Activated naive CD4-positive, alpha-beta T cell treated with anti-CD3 and anti-CD28 coated beads, Interleukin-2, amount 50 U/mL, for 72 hours (primary cell): ENCODE measurements around the gene ELMOD3. TPM values are rescaled to one million over a fixed set of nuclear protein-coding genes. Genes with fewer than 3 reads are reported as not detected.
"Not testable (repeated sequence)": the region's sequence is repeated elsewhere in the genome, so short reads cannot be mapped to it uniquely, and the experiment has no call there.

Experiments used
- ATAC-seq, 2 donors: fragments of 150-1000 bp; cut with Tn5 transposase; 2 replicates each; pipeline ENCODE4 v1.10.0; 2021; ENCODE audit warnings: mild to moderate bottlenecking in 2 of 2, moderate library complexity in 2 of 2
- DNase-seq, 2 donors: peaks; one replicate each; pipeline ENCODE4 v3.0.0; 2021 to 2022; ENCODE audit warnings: low spot score in 2 of 2
- H3K27ac Mint-ChIP-seq, 2 donors: one replicate each; pipeline ENCODE4 v1.8.0; 2022; ENCODE audit warnings: mild to moderate bottlenecking in 2 of 2, mixed read lengths in 2 of 2
- H3K36me3 Mint-ChIP-seq, 2 donors: one replicate each; pipeline ENCODE4 v1.8.0; 2022; ENCODE audit warnings: mixed read lengths in 2 of 2
- H3K9me3 Mint-ChIP-seq, 2 donors: one replicate each; pipeline ENCODE4 v1.8.0; 2022; ENCODE audit warnings: mixed read lengths in 2 of 2
- total RNA-seq, 2 donors: library from RNA; stranded (reverse); gene quantifications; one replicate each; pipeline ENCODE4 v1.2.3, GENCODE V29; 2022

The ELMOD3 gene
- total RNA-seq, 2 donors from 2014 or later: 11.9 to 30.1 TPM

DNA sequence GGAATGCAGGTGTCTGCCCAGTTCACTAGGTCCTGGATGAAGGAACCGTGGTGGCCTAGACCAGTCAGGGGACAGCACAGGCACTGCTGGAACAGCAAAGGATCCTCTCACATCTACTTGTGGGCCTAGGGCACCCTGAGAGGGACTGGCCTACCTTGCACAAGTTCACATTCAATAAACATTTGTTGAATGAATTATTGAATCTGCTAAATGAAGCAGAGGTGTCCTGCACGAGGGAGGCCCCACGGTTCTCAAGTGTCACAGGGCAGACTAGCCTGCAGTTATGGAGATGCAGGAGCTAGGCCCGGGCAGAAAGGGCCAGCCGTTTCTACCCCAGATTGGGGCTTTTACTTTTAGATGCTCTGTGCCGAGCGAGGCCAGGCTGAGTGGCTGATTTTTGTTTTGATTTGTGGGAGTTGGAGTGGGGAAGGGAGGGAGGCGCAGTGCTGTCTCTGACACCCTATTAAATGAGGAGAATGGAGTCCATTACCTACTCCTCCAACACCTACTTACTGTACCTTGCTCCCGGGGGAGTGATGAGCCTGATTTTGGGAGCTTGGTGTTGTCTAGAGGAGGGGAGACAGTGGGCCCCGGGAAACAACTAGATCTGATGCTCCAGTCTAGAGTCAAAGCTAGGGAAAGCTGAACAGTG is 82.4 kb downstream of the ELMOD3 start:
- Mint-ChIP-seq H3K36me3 (no peaks in the 10 kb centered on the region), H3K27ac (peak overlapping the region; percentile 93 to 98), H3K9me3 (no peaks in the 10 kb centered on the region)
- no peak for ATAC-seq
- no peak for DNase-seq

DNA sequence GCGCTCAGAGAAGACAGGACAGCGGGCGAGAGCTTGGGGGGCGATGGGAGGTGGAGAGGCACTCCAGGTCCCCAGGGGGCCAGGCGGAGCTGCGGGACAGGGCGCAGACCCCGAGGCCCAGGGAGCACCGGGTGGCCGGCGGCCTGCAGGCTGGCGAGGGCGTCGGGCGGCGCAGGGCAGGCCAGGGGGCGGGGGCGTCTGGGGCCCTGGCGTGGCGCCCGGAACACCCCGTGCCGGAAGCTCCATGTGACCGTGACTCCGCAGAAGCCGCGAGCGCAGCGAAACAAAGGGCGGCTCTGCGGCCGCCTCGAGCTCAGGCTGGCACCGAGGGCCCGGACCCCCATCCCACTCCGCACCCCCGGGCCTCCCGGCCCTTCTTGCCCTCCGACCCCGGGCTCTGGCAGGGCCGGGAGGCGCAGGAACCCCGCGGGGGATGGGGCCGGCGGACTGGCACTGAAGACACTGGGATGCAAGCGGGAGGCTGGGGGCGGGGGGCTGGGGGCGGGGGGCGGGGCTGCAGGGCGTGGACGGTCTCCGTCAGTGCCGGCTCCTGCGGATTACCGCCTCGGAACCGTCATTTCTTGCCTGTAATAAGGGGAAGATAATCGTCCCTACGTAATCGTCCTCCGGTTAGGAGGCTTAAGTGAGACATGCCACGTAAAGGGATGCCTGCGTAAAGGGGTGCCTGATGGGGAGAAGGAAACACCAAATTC is 83.1 kb downstream of the ELMOD3 start:
- H3K36me3 Mint-ChIP-seq: no peaks in the 10 kb centered on the region
- peak; percentile 82 to 89 for ATAC-seq
- peak overlapping the region; percentile 93 to 98 for H3K27ac Mint-ChIP-seq
- DNase-seq: peak; percentile 73 to 88
- no peaks in the 10 kb centered on the region for H3K9me3 Mint-ChIP-seq

DNA sequence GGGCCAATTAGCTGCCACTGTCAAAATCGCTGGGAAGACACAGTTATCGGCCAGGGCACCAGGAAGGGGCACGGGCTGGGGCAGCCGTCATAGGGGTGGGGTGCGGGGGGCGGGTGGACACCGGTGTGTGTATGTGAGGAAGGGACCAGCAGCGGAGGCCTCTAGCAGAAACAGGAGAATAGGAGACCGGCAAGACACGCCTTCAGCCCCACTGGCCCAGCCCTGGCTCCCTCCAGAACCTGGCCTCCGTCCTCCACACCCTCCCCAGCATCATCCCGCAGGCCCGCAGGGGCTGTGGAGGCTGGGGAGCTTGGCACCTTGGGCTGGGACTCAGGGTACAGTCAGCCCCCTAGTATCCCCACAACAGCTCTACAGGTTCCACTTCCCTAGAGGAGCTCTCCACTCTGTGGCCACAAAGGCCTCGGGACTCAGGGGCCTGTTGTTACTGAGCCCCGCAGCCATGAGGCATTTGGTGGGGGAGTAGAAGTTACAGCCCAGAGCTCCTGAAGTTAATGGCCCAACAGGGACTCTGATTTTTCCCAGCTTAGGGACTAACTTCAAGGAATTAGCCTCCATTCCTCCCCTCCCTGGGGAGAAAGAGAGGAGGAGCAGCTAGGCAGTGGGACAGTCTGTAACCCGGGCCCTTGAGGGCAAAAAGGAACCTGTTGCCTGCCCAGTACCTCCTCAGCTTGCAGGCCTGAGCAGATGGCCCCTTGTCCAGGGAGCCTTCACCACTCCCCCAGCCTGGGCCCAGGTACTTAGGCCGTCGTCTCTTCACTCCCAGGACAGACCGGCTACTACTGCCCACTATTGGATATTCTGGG is 83.8 kb downstream of the ELMOD3 start:
- H3K9me3 Mint-ChIP-seq: no peaks in the 10 kb centered on the region
- peak in 1 of 2 donors; percentile 15 for DNase-seq
- H3K36me3 Mint-ChIP-seq: no peaks in the 10 kb centered on the region
- H3K27ac Mint-ChIP-seq: peak overlapping the region; percentile 93 to 96
- ATAC-seq: peak in 1 of 2 donors; percentile 6

DNA sequence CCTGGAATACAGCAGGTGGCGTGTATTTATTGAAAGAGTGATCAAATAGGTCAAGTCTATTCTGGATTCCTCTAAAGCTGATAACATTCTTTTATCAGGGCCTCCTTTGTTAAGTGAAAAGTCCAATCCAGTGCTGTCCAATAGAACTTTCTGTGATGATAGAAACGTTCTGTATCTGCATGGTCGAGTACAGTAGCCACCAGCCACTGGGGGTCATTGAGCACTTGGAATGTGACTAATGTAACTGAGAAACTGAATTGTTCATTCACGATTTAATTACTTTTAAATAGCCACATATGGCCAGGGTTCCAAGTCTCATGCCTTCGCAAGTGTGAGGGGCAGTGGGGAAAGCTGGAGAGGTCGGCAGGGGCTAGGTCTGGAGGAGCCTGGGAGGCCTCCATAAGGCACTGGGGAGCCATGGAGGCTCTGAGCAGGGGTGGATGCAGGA is 84.5 kb downstream of the ELMOD3 start:
- Mint-ChIP-seq H3K9me3 (no peaks in the 10 kb centered on the region), H3K36me3 (no peaks in the 10 kb centered on the region), H3K27ac (peak overlapping the region; percentile 14 to 93)
- DNase-seq (no peak), ATAC-seq (no peak)

DNA sequence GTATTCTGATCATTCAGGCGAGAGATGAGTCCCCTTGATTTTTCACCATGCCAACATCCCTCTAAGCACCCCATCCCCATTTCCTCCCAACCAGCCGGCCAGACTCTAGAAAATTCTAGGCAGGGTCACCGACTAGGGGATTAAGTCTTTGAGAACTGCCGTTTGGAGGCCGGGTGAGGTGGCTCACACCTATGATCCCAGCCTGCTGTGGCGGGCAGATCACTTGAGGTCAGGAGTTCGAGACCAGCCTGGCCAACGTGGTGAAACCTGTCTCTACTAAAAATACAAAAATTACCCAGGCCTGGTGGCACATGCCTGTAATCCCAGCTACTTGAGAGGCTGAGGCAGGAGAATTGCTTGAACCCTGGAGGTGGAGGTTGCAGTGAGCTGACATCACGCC is 85.0 kb downstream of the ELMOD3 start:
- H3K36me3 Mint-ChIP-seq, DNase-seq, ATAC-seq, H3K9me3 Mint-ChIP-seq: not testable (repeated sequence)
- peak overlapping the region; percentile 93 to 96 for H3K27ac Mint-ChIP-seq

DNA sequence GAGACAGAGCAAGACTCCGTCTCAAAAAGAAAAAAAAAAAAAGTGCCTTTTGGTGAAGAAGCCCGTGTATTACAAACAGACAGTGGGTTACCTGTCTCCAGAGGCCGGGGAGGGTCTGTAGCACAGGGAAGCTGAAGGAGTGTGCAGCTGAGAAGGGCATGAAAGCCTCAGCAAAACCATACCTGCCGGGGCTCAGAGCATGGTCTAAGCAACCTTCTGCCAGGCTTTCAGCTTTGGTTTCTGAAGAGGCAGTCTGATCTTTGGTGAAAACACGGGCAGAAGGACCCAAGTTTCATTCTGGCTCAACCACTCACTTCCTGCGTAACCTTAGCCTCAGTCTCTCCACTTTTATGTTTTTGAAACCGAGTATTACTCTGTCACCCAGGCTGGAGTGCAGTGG is 85.4 kb downstream of the ELMOD3 start:
- Mint-ChIP-seq H3K27ac (peak overlapping the region; percentile 93 to 96), H3K9me3 (no peaks in the 10 kb centered on the region), H3K36me3 (no peaks in the 10 kb centered on the region)
- DNase-seq (peak in 1 of 2 donors; percentile 41), ATAC-seq (peak; percentile 35 to 53)

DNA sequence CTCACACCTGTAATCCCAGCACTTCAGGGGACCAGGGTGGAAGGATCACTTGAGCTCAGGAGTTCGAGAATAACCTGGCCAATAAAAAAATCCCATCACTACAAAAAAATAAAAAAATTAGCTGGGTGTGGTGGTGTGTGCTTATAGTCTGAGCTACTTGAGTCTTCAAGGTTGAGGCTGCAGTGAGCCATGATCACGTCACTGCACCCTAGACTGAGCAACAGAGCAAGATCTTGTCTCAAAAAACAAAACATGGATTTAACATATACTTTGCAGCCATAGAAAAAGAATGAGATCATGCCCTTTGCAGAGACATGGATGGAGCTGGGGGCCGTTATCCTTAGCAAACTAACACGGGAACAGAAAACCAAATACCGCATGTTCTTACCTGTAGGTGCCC is 86.2 kb downstream of the ELMOD3 start:
- no peak for ATAC-seq
- Mint-ChIP-seq H3K36me3 (no peaks in the 10 kb centered on the region), H3K27ac (peak overlapping the region in 1 of 2 donors; percentile 93), H3K9me3 (no peaks in the 10 kb centered on the region)
- no peak for DNase-seq

Other genes with a start within 250 kb of the ELMOD3 start
- gene TCF7L1, start 221.4 kb upstream of the ELMOD3 start, total RNA-seq: under 1 TPM in 1 of 2 donors, not detected in 1; 0.11 TPM
- 100 to 1,000 TPM in 1 of 2 donors, 10 to 100 TPM in 1; 92.2 to 112 TPM for gene TGOLN2, start 26.8 kb upstream of the ELMOD3 start, total RNA-seq
- gene RETSAT, start 241 bp upstream of the ELMOD3 start, total RNA-seq: 10 to 100 TPM; 20.2 to 27.7 TPM
- 10 to 100 TPM; 38.0 to 39.8 TPM for gene CAPG, start 55.6 kb downstream of the ELMOD3 start, total RNA-seq
- gene SH2D6, start 63.9 kb downstream of the ELMOD3 start, total RNA-seq: 1 to 10 TPM in 1 of 2 donors, under 1 TPM in 1; 0.55 to 2.5 TPM
- gene MAT2A, start 184.4 kb downstream of the ELMOD3 start, total RNA-seq: 100 to 1,000 TPM; 271 to 281 TPM
- gene GGCX, start 206.7 kb downstream of the ELMOD3 start, total RNA-seq: 10 to 100 TPM; 21.2 to 21.5 TPM
- 100 to 1,000 TPM; 119 to 135 TPM for gene VAMP8, start 222.8 kb downstream of the ELMOD3 start, total RNA-seq
- 10 to 100 TPM; 50.6 to 68.0 TPM for gene VAMP5, start 229.7 kb downstream of the ELMOD3 start, total RNA-seq
- gene RNF181, start 241.0 kb downstream of the ELMOD3 start, total RNA-seq: 100 to 1,000 TPM; 128 to 163 TPM
- 1 to 10 TPM in 1 of 2 donors, under 1 TPM in 1; 0.91 to 3.1 TPM for gene TMEM150A, start 247.9 kb downstream of the ELMOD3 start, total RNA-seq